DOHH2 (cell line): ENCODE data around the gene PHC3.

ENCODE experiments used
- H3F3A ChIP-seq: fragments of 200-600 bp; sonication (generic), shearing (Covaris generic); 2 replicates; pipeline ENCODE4 v1.6.0; 2016; ENCODE audit warnings: antibody characterized with exemption, mild to moderate bottlenecking; ENCODE audit not compliant: control insufficient read depth, insufficient read depth
- H3K27ac ChIP-seq: fragments of 200-600 bp; sonication (generic); 2 replicates; pipeline ENCODE4 v1.5.1; 2014; ENCODE audit warnings: low read depth, mild to moderate bottlenecking, low read length, moderate library complexity
- H3K27me3 ChIP-seq: fragments of 200-600 bp; sonication (generic); 2 replicates; pipeline ENCODE4 v1.6.1; 2014; ENCODE audit warnings: mild to moderate bottlenecking, low read length, mixed read lengths; ENCODE audit not compliant: control insufficient read depth
- H3K36me3 ChIP-seq: fragments of 200-600 bp; sonication (generic); 2 replicates; pipeline ENCODE4 v1.6.1; 2014; ENCODE audit warnings: mild to moderate bottlenecking, low read length, moderate library complexity, mixed read lengths; ENCODE audit not compliant: control insufficient read depth
- H3K4me1 ChIP-seq: fragments of 200-600 bp; sonication (generic); 2 replicates; pipeline ENCODE4 v1.6.1; 2014; ENCODE audit warnings: mild to moderate bottlenecking, low read length, mixed read lengths; ENCODE audit not compliant: control insufficient read depth
- H3K4me2 ChIP-seq: fragments of 200-600 bp; sonication (generic); 2 replicates; pipeline ENCODE4 v1.6.0; 2014; ENCODE audit warnings: mild to moderate bottlenecking, low read length, moderate library complexity
- H3K4me3 ChIP-seq: fragments of 200-600 bp; sonication (generic); 2 replicates; pipeline ENCODE4 v1.5.1; 2014; ENCODE audit warnings: mild to moderate bottlenecking, low read length, mixed read lengths
- H3K79me2 ChIP-seq: fragments of 200-600 bp; sonication (generic); 2 replicates; pipeline ENCODE4 v1.6.1; 2014; ENCODE audit warnings: mild to moderate bottlenecking, low read length, mixed read lengths; ENCODE audit not compliant: control insufficient read depth
- H3K9me2 ChIP-seq: fragments of 200-600 bp; sonication (generic); replicated peaks from 2 replicates; pipeline ENCODE4 v1.6.1; 2014; ENCODE audit warnings: mild to moderate bottlenecking, low read length, mixed read lengths; ENCODE audit not compliant: control insufficient read depth
- H3K9me3 ChIP-seq: fragments of 200-600 bp; sonication (generic); 2 replicates; pipeline ENCODE4 v1.6.1; 2014; ENCODE audit warnings: antibody characterized with exemption, low read length, mixed read lengths; ENCODE audit not compliant: control insufficient read depth, insufficient read depth
- H4K20me1 ChIP-seq: fragments of 200-600 bp; sonication (generic); 2 replicates; pipeline ENCODE4 v1.6.0; 2014; ENCODE audit warnings: low read depth, mild to moderate bottlenecking, antibody characterized with exemption, low read length, moderate library complexity; ENCODE audit not compliant: control insufficient read depth, insufficient read depth
- EZH2phosphoT487 ChIP-seq: fragments of 200-600 bp; sonication (generic); IDR thresholded peaks from 2 replicates; pipeline ENCODE4 v1.6.1; 2017; ENCODE audit warnings: borderline replicate concordance, mild to moderate bottlenecking, antibody characterized with exemption, low read length, moderate library complexity, mixed read lengths
- TF ChIP-seq, protein P1 (sequence below): fragments of 200-600 bp; sonication (generic); IDR thresholded peaks from one replicate; pipeline ENCODE4 v1.5.1; 2014; ENCODE audit warnings: antibody characterized with exemption, mild to moderate bottlenecking, low read depth, low read length; ENCODE audit not compliant: poor library complexity, severe bottlenecking

PHC3 gene

GRCh38 chr3:170205302-170205701 lies 23.8 kb upstream of the PHC3 start:
- Histone ChIP-seq H3K9me3 (no peaks in the 10 kb centered on the region), H3K27ac (no peak overlapping the region), H3K27me3 (peaks cover 6% of the 10 kb centered on the region; the same call in 1 of the 2 replicates), H3K4me1 (no peaks in the 10 kb centered on the region), H3K4me3 (no peak overlapping the region), H3K36me3 (no peaks in the 10 kb centered on the region), H3K79me2 (no peaks in the 10 kb centered on the region), H4K20me1 (no peaks in the 10 kb centered on the region), H3K9me2 (no peaks in the 10 kb centered on the region), H3F3A (no peaks in the 10 kb centered on the region), H3K4me2 (no peak overlapping the region)
- TF ChIP-seq, protein P1, sequence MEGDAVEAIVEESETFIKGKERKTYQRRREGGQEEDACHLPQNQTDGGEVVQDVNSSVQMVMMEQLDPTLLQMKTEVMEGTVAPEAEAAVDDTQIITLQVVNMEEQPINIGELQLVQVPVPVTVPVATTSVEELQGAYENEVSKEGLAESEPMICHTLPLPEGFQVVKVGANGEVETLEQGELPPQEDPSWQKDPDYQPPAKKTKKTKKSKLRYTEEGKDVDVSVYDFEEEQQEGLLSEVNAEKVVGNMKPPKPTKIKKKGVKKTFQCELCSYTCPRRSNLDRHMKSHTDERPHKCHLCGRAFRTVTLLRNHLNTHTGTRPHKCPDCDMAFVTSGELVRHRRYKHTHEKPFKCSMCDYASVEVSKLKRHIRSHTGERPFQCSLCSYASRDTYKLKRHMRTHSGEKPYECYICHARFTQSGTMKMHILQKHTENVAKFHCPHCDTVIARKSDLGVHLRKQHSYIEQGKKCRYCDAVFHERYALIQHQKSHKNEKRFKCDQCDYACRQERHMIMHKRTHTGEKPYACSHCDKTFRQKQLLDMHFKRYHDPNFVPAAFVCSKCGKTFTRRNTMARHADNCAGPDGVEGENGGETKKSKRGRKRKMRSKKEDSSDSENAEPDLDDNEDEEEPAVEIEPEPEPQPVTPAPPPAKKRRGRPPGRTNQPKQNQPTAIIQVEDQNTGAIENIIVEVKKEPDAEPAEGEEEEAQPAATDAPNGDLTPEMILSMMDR, result no peak
- TF ChIP-seq EZH2phosphoT487, result no peak

DNA sequence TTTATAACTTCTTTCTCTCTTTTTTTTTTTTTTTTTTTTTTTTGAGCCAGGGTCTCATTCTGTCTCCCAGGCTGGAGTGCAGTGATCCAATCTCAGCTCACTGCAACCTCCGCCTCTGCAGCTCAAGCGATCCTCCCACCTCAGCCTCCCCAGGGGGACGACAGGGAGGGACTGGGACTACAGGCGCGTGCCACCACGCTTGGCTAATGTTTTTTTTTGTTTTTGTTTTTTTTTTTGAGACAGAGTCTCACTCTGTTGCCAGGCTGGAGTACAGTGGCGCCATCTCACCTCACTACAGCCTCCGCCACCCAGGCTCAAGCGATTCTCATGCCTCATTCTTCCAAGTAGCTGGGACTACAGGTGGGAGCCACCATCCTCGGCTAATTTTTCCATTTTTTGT lies 23.0 kb upstream of the PHC3 start:
- no peak overlapping the region for H3K27ac ChIP-seq
- no peaks in the 10 kb centered on the region for H3F3A ChIP-seq
- H3K4me2 ChIP-seq, result no peak overlapping the region
- H3K79me2 ChIP-seq, result no peaks in the 10 kb centered on the region
- peaks cover 1% of the 10 kb centered on the region for H3K4me1 ChIP-seq
- no peak overlapping the region for H3K4me3 ChIP-seq
- H3K9me3 ChIP-seq, result no peaks in the 10 kb centered on the region
- no peaks in the 10 kb centered on the region for H3K36me3 ChIP-seq
- no peaks in the 10 kb centered on the region for H3K9me2 ChIP-seq
- TF ChIP-seq, protein P1, result no peak
- TF ChIP-seq EZH2phosphoT487, result no peak
- no peaks in the 10 kb centered on the region for H4K20me1 ChIP-seq
- peaks cover 9% of the 10 kb centered on the region; the same call in 1 of the 2 replicates for H3K27me3 ChIP-seq

DNA sequence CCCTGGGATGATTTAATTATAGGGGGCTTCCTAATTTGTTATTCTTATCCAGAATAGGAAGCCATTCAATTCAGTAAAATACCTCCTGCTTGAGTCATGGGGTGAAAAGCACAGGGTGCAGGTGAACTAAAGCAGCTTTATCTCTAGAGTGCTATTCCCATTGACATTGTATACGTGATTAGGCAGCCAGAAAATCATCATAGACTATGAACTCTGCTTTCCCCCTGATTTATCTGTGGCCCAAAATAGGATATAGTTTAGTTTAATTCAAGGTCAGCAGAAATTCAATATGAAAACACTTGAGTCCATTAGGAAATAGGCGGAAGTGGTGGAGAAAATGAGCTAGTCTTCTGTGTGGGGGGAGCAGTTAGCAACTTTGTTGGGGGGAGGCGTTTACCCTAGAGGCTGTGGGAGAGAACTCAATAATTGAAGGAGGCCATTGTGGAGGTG lies 22.5 kb upstream of the PHC3 start:
- Histone ChIP-seq H3K79me2 (no peaks in the 10 kb centered on the region), H3K4me1 (peaks cover 6% of the 10 kb centered on the region)

More for the DNA sequence above, 22.5 kb upstream of the PHC3 start:
- TF ChIP-seq, protein P1, result no peak
- no peak for TF ChIP-seq EZH2phosphoT487
- no peak overlapping the region for H3K27ac ChIP-seq
- H3K4me3 ChIP-seq, result no peak overlapping the region
- peaks cover 10% of the 10 kb centered on the region; the same call in 1 of the 2 replicates for H3K27me3 ChIP-seq
- no peaks in the 10 kb centered on the region for H3K9me2 ChIP-seq
- no peaks in the 10 kb centered on the region for H3F3A ChIP-seq
- no peak overlapping the region for H3K4me2 ChIP-seq
- H4K20me1 ChIP-seq, result no peaks in the 10 kb centered on the region
- no peaks in the 10 kb centered on the region for H3K36me3 ChIP-seq
- no peaks in the 10 kb centered on the region for H3K9me3 ChIP-seq
